ENCODE results near the gene TTBK1.

DNA sequence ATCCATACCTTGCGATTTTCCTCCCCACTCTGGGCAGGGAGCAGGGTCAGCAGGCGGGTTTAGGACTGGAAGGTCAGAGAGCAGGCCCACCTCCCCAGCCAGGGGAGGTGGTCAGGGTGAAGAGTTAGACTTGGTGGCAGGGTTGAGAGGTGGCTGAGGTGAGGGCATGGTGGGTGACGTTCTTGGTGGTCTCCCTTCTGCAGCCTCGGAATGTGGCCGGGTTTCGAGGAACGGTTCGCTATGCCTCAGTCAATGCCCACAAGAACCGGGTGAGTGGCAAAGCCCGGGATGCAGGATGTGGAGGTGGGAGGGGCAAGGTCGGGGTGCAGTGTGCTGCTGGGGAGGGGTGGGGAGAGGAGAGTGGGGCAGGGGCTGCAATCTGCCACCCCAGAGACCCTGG, 11.6 kb downstream of the TTBK1 start:
- TF ChIP-seq POLR2A (IDR thresholded peaks at IDR 0.05; ENCODE audit: low read depth, low read length) (no peak), POLR2AphosphoS5 (IDR thresholded peaks at IDR 0.05; ENCODE audit: low read depth, low read length) (no peak), PAX5 (IDR thresholded peaks at IDR 0.05; ENCODE audit: insufficient read depth, low read length, severe bottlenecking) (no peak), TAF1 (IDR thresholded peaks at IDR 0.05; ENCODE audit: low read depth, low read length) (no peak), SPI1 (IDR thresholded peaks at IDR 0.05; ENCODE audit: low read depth, low read length) (no peak), POU2F2 (IDR thresholded peaks at IDR 0.05; ENCODE audit: low read depth, low read length) (no peak)
